ENCODE data around the gene IFT22.

GRCh38 chr7:101333912-101334311, 12.3 kb upstream of the IFT22 start:
- TF ChIP-seq CTCF (IDR thresholded peaks at IDR 0.05) (no peak), POLR2AphosphoS5 (IDR thresholded peaks at IDR 0.05; ENCODE audit: insufficient read depth in 1 of 2, low read depth in 1 of 2) (no peak)
